ENCODE data around the gene DNAJB12.
A peak's percentile ranks its signal among the peaks of the same experiment; 100 is the strongest.

The DNAJB12 gene

GRCh38 chr10:72329290-72330068 lies 25.2 kb downstream of the DNAJB12 start:
- Histone ChIP-seq H3K79me1 (replicated peaks; ENCODE audit: low read length, poor library complexity, severe bottlenecking) (no peaks in the 10 kb centered on the region), H4K91ac (ENCODE audit: low read length) (peak overlapping the region; percentile 74), H2BK120ac (ENCODE audit: low read depth, low read length) (peak overlapping the region; percentile 65), H3K4ac (ENCODE audit: low read depth in 1 of 2, low read length in 2 of 2) (peak overlapping the region; percentile 7 to 55), H3K4me1 (ENCODE audit: control insufficient read depth, insufficient read depth, low read depth, low read length) (peaks cover 61% of the 10 kb centered on the region), H3K4me2 (ENCODE audit: low read length, poor library complexity, severe bottlenecking) (no peak overlapping the region), H2BK15ac (ENCODE audit: low read depth, poor library complexity, severe bottlenecking) (peak overlapping the region; percentile 74), H2BK12ac (ENCODE audit: low read length in 2 of 2) (peak overlapping the region; percentile 24 to 50), H4K8ac (ENCODE audit: low read length) (peak overlapping the region; percentile 38), H3K4me3 (ENCODE audit: insufficient read depth in 1 of 2, low read depth in 1 of 2, low read length in 2 of 2) (no peak overlapping the region), H2AK5ac (ENCODE audit: low read length, severe bottlenecking) (peak overlapping the region; percentile 23), H3K36me3 (ENCODE audit: control insufficient read depth in 1 of 2, insufficient read depth in 2 of 2, low read depth in 1 of 2, low read length in 2 of 2) (peaks cover 4 to 14% of the 10 kb centered on the region in 2 experiments), H3K23ac (ENCODE audit: low read length in 2 of 2) (peak overlapping the region in 1 of 2 experiments; percentile 35), H2AFZ (ENCODE audit: low read depth, low read length) (no peak overlapping the region), H3K9me3 (ENCODE audit: control insufficient read depth, low read length) (no peaks in the 10 kb centered on the region), H3K9ac (ENCODE audit: low read length) (no peak overlapping the region), H3K14ac (ENCODE audit: low read length in 2 of 2) (no peak overlapping the region), H3K18ac (ENCODE audit: low read depth in 1 of 2, low read length in 2 of 2) (peak overlapping the region; percentile 64 to 72), H3K27ac (ENCODE audit: low read length, poor library complexity, severe bottlenecking) (no peak overlapping the region), H2BK5ac (ENCODE audit: low read depth, low read length, poor library complexity, severe bottlenecking) (no peak overlapping the region), H3K27me3 (ENCODE audit: control insufficient read depth in 1 of 2, insufficient read depth in 1 of 2, low read length in 2 of 2) (no peaks in the 10 kb centered on the region)
- 90% methylated on average over 10 of the region's 11 CpGs for WGBS
- no peak for DNase-seq

GRCh38 chr10:72328829-72329204 lies 25.9 kb downstream of the DNAJB12 start:
- 69% methylated on average over 4 of the region's 5 CpGs for WGBS
- DNase-seq = no peak
- Histone ChIP-seq H3K4me1 (ENCODE audit: control insufficient read depth, insufficient read depth, low read depth, low read length) (peaks cover 57% of the 10 kb centered on the region), H3K27ac (ENCODE audit: low read length, poor library complexity, severe bottlenecking) (no peak overlapping the region), H2AFZ (ENCODE audit: low read depth, low read length) (no peak overlapping the region), H3K14ac (ENCODE audit: low read length in 2 of 2) (peak overlapping the region in 1 of 2 experiments; percentile 91), H3K4me2 (ENCODE audit: low read length, poor library complexity, severe bottlenecking) (no peak overlapping the region), H3K9me3 (ENCODE audit: control insufficient read depth, low read length) (no peaks in the 10 kb centered on the region), H3K36me3 (ENCODE audit: control insufficient read depth in 1 of 2, insufficient read depth in 2 of 2, low read depth in 1 of 2, low read length in 2 of 2) (peaks cover 4 to 7% of the 10 kb centered on the region in 2 experiments), H3K4me3 (ENCODE audit: insufficient read depth in 1 of 2, low read depth in 1 of 2, low read length in 2 of 2) (no peak overlapping the region), H3K23ac (ENCODE audit: low read length in 2 of 2) (no peak overlapping the region), H3K4ac (ENCODE audit: low read depth in 1 of 2, low read length in 2 of 2) (peak overlapping the region; percentile 7 to 55), H3K9ac (ENCODE audit: low read length) (no peak overlapping the region), H2AK5ac (ENCODE audit: low read length, severe bottlenecking) (peak overlapping the region; percentile 71), H2BK120ac (ENCODE audit: low read depth, low read length) (peak overlapping the region; percentile 65), H4K91ac (ENCODE audit: low read length) (peak overlapping the region; percentile 74), H4K8ac (ENCODE audit: low read length) (peak overlapping the region; percentile 57), H2BK12ac (ENCODE audit: low read length in 2 of 2) (peak overlapping the region; percentile 24 to 50), H2BK15ac (ENCODE audit: low read depth, poor library complexity, severe bottlenecking) (peak overlapping the region; percentile 18), H3K79me1 (replicated peaks; ENCODE audit: low read length, poor library complexity, severe bottlenecking) (no peaks in the 10 kb centered on the region), H2BK5ac (ENCODE audit: low read depth, low read length, poor library complexity, severe bottlenecking) (no peak overlapping the region), H3K18ac (ENCODE audit: low read depth in 1 of 2, low read length in 2 of 2) (peak overlapping the region; percentile 64 to 72), H3K27me3 (ENCODE audit: control insufficient read depth in 1 of 2, insufficient read depth in 1 of 2, low read length in 2 of 2) (no peaks in the 10 kb centered on the region)

GRCh38 chr10:72328045-72328828 lies 26.5 kb downstream of the DNAJB12 start:
- H3K36me3 ChIP-seq (ENCODE audit: control insufficient read depth in 1 of 2, insufficient read depth in 2 of 2, low read depth in 1 of 2, low read length in 2 of 2) = peaks cover under 1 to 2% of the 10 kb centered on the region in 2 experiments
- H3K18ac ChIP-seq (ENCODE audit: low read depth in 1 of 2, low read length in 2 of 2) = peak overlapping the region; percentile 79 to 87
- H3K27ac ChIP-seq (ENCODE audit: low read length, poor library complexity, severe bottlenecking) = no peak overlapping the region
- no peak overlapping the region for H2AFZ ChIP-seq (ENCODE audit: low read depth, low read length)
- H3K79me1 ChIP-seq (replicated peaks; ENCODE audit: low read length, poor library complexity, severe bottlenecking) = no peaks in the 10 kb centered on the region
- peak overlapping the region; percentile 98 for H4K91ac ChIP-seq (ENCODE audit: low read length)
- H2AK5ac ChIP-seq (ENCODE audit: low read length, severe bottlenecking) = peak overlapping the region; percentile 71
- H2BK12ac ChIP-seq (ENCODE audit: low read length in 2 of 2) = peak overlapping the region; percentile 97
- peaks cover 55% of the 10 kb centered on the region for H3K4me1 ChIP-seq (ENCODE audit: control insufficient read depth, insufficient read depth, low read depth, low read length)
- peak overlapping the region; percentile 69 to 93 for H3K4ac ChIP-seq (ENCODE audit: low read depth in 1 of 2, low read length in 2 of 2)
- no peak overlapping the region for H2BK5ac ChIP-seq (ENCODE audit: low read depth, low read length, poor library complexity, severe bottlenecking)
- peak overlapping the region in 1 of 2 experiments; percentile 14 for H3K14ac ChIP-seq (ENCODE audit: low read length in 2 of 2)
- WGBS = 45% methylated on average over 14 of the region's 14 CpGs
- H3K4me2 ChIP-seq (ENCODE audit: low read length, poor library complexity, severe bottlenecking) = no peak overlapping the region
- H3K4me3 ChIP-seq (ENCODE audit: insufficient read depth in 1 of 2, low read depth in 1 of 2, low read length in 2 of 2) = no peak overlapping the region
- H3K9me3 ChIP-seq (ENCODE audit: control insufficient read depth, low read length) = no peaks in the 10 kb centered on the region
- H4K8ac ChIP-seq (ENCODE audit: low read length) = peak overlapping the region; percentile 81
- no peak overlapping the region for H3K23ac ChIP-seq (ENCODE audit: low read length in 2 of 2)
- no peaks in the 10 kb centered on the region for H3K27me3 ChIP-seq (ENCODE audit: control insufficient read depth in 1 of 2, insufficient read depth in 1 of 2, low read length in 2 of 2)
- peak overlapping the region; percentile 43 for H3K9ac ChIP-seq (ENCODE audit: low read length)
- peak overlapping the region; percentile 99 for H2BK15ac ChIP-seq (ENCODE audit: low read depth, poor library complexity, severe bottlenecking)
- DNase-seq = peak; percentile 81
- peak overlapping the region; percentile 69 for H2BK120ac ChIP-seq (ENCODE audit: low read depth, low read length)
